Immature natural killer cell (primary cell): ENCODE data around the gene NIPSNAP2. TPM values are rescaled to one million over a fixed set of nuclear protein-coding genes. Genes with fewer than 3 reads are reported as not detected.
"Not testable (repeated sequence)": the region's sequence is repeated elsewhere in the genome, so short reads cannot be mapped to it uniquely, and the experiment has no call there.

Experiments
- DNase-seq, 3 donors: peaks; one replicate each; pipeline ENCODE4 v3.0.0; 2022; ENCODE audit warnings: mixed read lengths in 1 of 3
- H3K27ac Mint-ChIP-seq, 6 donors: one replicate each; pipeline ENCODE4 v1.8.0; 2020; ENCODE audit warnings: mixed read lengths in 6 of 6, mild to moderate bottlenecking in 5 of 6, inconsistent platforms in 4 of 6, moderate library complexity in 3 of 6
- H3K27me3 Mint-ChIP-seq, 3 donors: one replicate each; pipeline ENCODE4 v1.8.0; 2020 to 2021; ENCODE audit warnings: low read depth in 3 of 3, mild to moderate bottlenecking in 3 of 3, mixed read lengths in 3 of 3, moderate library complexity in 3 of 3, inconsistent platforms in 1 of 3
- H3K36me3 Mint-ChIP-seq, 3 donors: one replicate each; pipeline ENCODE4 v1.8.0; 2020; ENCODE audit warnings: mixed read lengths in 3 of 3, inconsistent platforms in 2 of 3, mild to moderate bottlenecking in 2 of 3
- H3K4me1 Mint-ChIP-seq, 2 donors: one replicate each; pipeline ENCODE4 v1.8.0; 2020; ENCODE audit warnings: inconsistent platforms in 2 of 2, mild to moderate bottlenecking in 2 of 2, mixed read lengths in 2 of 2, moderate library complexity in 1 of 2
- H3K4me3 Mint-ChIP-seq, 5 donors: one replicate each; pipeline ENCODE4 v1.8.0; 2020; ENCODE audit warnings: mild to moderate bottlenecking in 5 of 5, mixed read lengths in 5 of 5, inconsistent platforms in 3 of 5, moderate library complexity in 3 of 5
- H3K9me3 Mint-ChIP-seq, 6 donors: one replicate each; pipeline ENCODE4 v1.8.0; 2020; ENCODE audit warnings: mild to moderate bottlenecking in 6 of 6, mixed read lengths in 6 of 6, inconsistent platforms in 4 of 6, moderate library complexity in 3 of 6
- polyA plus RNA-seq, 3 donors: library from polyadenylated mRNA; unstranded; fragments of 300-500 nt; fragmentation: Illumina TruSeq; gene quantifications; one replicate each; pipeline ENCODE4 v1.2.3, GENCODE V29; 2021

Gene NIPSNAP2
- polyA plus RNA-seq, 3 donors from 2014 or later: 37.6 to 58.6 (median 54.1) TPM

GRCh38 chr7:56040730-56041129, 76.3 kb downstream of the NIPSNAP2 start:
- Mint-ChIP-seq H3K27me3 (no peaks in the 10 kb centered on the region), H3K4me1 (no peaks in the 10 kb centered on the region), H3K4me3 (no peak overlapping the region), H3K27ac (no peak overlapping the region), H3K9me3 (no peaks in the 10 kb centered on the region), H3K36me3 (no peaks in the 10 kb centered on the region)
- DNase-seq: no peak

GRCh38 chr7:56045758-56046157, 81.4 kb downstream of the NIPSNAP2 start:
- H3K4me3 Mint-ChIP-seq, DNase-seq, H3K36me3 Mint-ChIP-seq, H3K27ac Mint-ChIP-seq, H3K9me3 Mint-ChIP-seq, H3K27me3 Mint-ChIP-seq, H3K4me1 Mint-ChIP-seq: not testable (repeated sequence)

- Mint-ChIP-seq H3K4me1 (peaks cover 15 to 17% of the 10 kb centered on the region in 2 donors), H3K4me3 (no peak overlapping the region), H3K27ac (no peak overlapping the region), H3K36me3 (no peaks in the 10 kb centered on the region), H3K27me3 (peaks cover 0 to 7% (median 2%) of the 10 kb centered on the region in 3 donors), H3K9me3 (no peaks in the 10 kb centered on the region)
- no peak for DNase-seq
Observed at GRCh38 chr7:56046721-56047445, 82.5 kb downstream of the NIPSNAP2 start.

GRCh38 chr7:56047446-56048116, 83.2 kb downstream of the NIPSNAP2 start:
- not testable (repeated sequence) for H3K27me3 Mint-ChIP-seq, H3K9me3 Mint-ChIP-seq, H3K27ac Mint-ChIP-seq, H3K36me3 Mint-ChIP-seq, DNase-seq, H3K4me3 Mint-ChIP-seq
- peaks cover 20 to 23% of the 10 kb centered on the region in 2 donors for H3K4me1 Mint-ChIP-seq

GRCh38 chr7:56048245-56048644, 83.9 kb downstream of the NIPSNAP2 start:
- no peak overlapping the region for H3K27ac Mint-ChIP-seq
- H3K36me3 Mint-ChIP-seq: no peaks in the 10 kb centered on the region
- peaks cover 0 to 7% (median 6%) of the 10 kb centered on the region in 3 donors for H3K27me3 Mint-ChIP-seq
- H3K9me3 Mint-ChIP-seq: no peaks in the 10 kb centered on the region
- H3K4me1 Mint-ChIP-seq: peaks cover 27 to 29% of the 10 kb centered on the region in 2 donors
- peak overlapping the region in 2 of 5 donors; percentile 8 to 27 for H3K4me3 Mint-ChIP-seq
- no peak for DNase-seq

GRCh38 chr7:56048763-56049162, 84.4 kb downstream of the NIPSNAP2 start:
- not testable (repeated sequence) for H3K36me3 Mint-ChIP-seq, DNase-seq, H3K27ac Mint-ChIP-seq, H3K27me3 Mint-ChIP-seq, H3K9me3 Mint-ChIP-seq
- H3K4me1 Mint-ChIP-seq: peaks cover 28 to 34% of the 10 kb centered on the region in 2 donors
- peak overlapping the region in 1 of 5 donors; percentile 42 for H3K4me3 Mint-ChIP-seq

Other genes with a start within 250 kb of the NIPSNAP2 start
- not detected for gene SEPTIN14, start 101.8 kb upstream of the NIPSNAP2 start, polyA plus RNA-seq
- 1 to 10 TPM in 2 of 3 donors, not detected in 1; 1.2 to 4.3 TPM for gene ZNF713, start 77.1 kb upstream of the NIPSNAP2 start, polyA plus RNA-seq
- gene MRPS17, start 12.7 kb upstream of the NIPSNAP2 start, polyA plus RNA-seq: 10 to 100 TPM; 13.8 to 20.2 (median 16.4) TPM
- gene PSPH, start 86.9 kb downstream of the NIPSNAP2 start, polyA plus RNA-seq: 1 to 10 TPM; 3.2 to 6.8 (median 5.1) TPM
- gene CCT6A, start 87.2 kb downstream of the NIPSNAP2 start, polyA plus RNA-seq: 10 to 100 TPM; 64.6 to 91.0 (median 77.6) TPM
- gene SUMF2, start 99.7 kb downstream of the NIPSNAP2 start, polyA plus RNA-seq: 100 to 1,000 TPM in 2 of 3 donors, 10 to 100 TPM in 1; 86.1 to 198 (median 188) TPM
- gene PHKG1, start 128.4 kb downstream of the NIPSNAP2 start, polyA plus RNA-seq: under 1 TPM in 2 of 3 donors, not detected in 1; 0.10 to 0.16 TPM
- gene CHCHD2, start 141.9 kb downstream of the NIPSNAP2 start, polyA plus RNA-seq: 100 to 1,000 TPM; 512 to 798 (median 585) TPM
- not detected for gene NUPR2, start 151.8 kb downstream of the NIPSNAP2 start, polyA plus RNA-seq